GM12872 (cell line): ENCODE results near the gene DYNC2I2.

Experiments
- TF ChIP-seq, protein P1 (sequence below): IDR thresholded peaks from 3 replicates; pipeline ENCODE4 v1.5.1; 2011; ENCODE audit warnings: low read depth, mild to moderate bottlenecking, low read length, moderate library complexity; ENCODE audit not compliant: insufficient read depth

Gene DYNC2I2

DNA sequence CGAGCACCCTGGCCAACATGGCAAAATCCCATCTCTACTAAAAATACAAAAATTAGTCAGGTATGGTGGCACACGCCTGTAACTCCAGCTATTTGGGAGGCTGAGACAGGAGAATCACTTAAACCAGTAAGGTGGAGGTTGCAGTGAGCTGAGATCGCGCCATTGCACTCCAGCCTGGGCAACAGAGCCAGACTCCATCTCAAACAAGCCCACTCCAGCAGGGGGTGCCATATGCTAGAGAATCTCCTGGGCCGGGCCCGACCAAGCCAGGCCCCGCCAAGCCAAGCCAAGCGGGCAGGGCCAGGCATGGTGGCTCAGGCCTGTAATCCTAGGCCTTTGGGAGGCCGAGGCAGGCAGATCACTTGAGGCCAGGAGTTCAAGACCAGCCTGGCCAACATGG lies 8.4 kb downstream of the DYNC2I2 start:
- TF ChIP-seq, protein P1, sequence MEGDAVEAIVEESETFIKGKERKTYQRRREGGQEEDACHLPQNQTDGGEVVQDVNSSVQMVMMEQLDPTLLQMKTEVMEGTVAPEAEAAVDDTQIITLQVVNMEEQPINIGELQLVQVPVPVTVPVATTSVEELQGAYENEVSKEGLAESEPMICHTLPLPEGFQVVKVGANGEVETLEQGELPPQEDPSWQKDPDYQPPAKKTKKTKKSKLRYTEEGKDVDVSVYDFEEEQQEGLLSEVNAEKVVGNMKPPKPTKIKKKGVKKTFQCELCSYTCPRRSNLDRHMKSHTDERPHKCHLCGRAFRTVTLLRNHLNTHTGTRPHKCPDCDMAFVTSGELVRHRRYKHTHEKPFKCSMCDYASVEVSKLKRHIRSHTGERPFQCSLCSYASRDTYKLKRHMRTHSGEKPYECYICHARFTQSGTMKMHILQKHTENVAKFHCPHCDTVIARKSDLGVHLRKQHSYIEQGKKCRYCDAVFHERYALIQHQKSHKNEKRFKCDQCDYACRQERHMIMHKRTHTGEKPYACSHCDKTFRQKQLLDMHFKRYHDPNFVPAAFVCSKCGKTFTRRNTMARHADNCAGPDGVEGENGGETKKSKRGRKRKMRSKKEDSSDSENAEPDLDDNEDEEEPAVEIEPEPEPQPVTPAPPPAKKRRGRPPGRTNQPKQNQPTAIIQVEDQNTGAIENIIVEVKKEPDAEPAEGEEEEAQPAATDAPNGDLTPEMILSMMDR: 0 out of 3 replicates have a peak, but pooled peaks have one; percentile 30

- TF ChIP-seq, protein P1: no peak
Observed at GRCh38 chr9:128643519-128644300, 12.9 kb downstream of the DYNC2I2 start.

GRCh38 chr9:128642675-128643245 lies 13.9 kb downstream of the DYNC2I2 start:
- TF ChIP-seq, protein P1: no peak

DNA sequence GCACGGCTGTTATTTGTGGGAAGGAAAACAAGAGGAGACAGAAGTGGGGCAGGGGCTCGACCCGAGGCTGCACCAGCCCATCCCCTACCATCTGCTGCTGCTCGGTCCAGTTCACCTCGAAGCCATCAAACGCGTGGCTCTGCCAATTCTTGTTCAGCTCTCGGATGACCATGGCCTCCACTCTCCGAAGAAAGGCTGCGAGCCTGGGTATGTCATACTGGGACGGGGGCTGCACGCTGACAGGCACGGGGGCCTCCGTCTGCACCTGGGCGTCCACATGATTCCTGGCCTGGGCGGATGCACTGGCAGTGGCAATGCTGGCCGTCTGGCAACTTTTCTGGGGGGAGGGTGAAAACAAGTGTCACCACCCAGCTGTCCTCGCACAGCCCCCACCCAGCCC lies 16.0 kb downstream of the DYNC2I2 start:
- TF ChIP-seq, protein P1: no peak

DNA sequence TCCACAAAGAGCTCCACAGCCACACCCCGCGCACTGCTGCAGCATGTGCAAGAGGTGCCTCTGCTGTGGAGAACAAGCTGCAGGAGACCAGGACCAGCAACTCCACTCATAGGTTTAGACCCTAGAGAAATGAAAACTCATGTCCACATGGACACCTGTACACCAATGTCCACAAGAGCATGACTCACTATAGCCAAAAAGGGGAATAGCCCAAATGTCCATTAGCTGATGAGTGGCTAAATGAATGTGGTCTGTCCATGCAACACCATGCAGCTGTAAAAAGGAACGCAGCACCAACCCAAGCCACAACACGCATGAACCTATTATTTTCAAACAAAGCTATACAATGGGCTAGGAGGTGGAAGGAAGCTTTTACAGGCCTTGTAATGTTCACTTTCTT lies 18.1 kb downstream of the DYNC2I2 start:
- TF ChIP-seq, protein P1: no peak

GRCh38 chr9:128637656-128638055 lies 19.0 kb downstream of the DYNC2I2 start:
- TF ChIP-seq, protein P1: no peak

DNA sequence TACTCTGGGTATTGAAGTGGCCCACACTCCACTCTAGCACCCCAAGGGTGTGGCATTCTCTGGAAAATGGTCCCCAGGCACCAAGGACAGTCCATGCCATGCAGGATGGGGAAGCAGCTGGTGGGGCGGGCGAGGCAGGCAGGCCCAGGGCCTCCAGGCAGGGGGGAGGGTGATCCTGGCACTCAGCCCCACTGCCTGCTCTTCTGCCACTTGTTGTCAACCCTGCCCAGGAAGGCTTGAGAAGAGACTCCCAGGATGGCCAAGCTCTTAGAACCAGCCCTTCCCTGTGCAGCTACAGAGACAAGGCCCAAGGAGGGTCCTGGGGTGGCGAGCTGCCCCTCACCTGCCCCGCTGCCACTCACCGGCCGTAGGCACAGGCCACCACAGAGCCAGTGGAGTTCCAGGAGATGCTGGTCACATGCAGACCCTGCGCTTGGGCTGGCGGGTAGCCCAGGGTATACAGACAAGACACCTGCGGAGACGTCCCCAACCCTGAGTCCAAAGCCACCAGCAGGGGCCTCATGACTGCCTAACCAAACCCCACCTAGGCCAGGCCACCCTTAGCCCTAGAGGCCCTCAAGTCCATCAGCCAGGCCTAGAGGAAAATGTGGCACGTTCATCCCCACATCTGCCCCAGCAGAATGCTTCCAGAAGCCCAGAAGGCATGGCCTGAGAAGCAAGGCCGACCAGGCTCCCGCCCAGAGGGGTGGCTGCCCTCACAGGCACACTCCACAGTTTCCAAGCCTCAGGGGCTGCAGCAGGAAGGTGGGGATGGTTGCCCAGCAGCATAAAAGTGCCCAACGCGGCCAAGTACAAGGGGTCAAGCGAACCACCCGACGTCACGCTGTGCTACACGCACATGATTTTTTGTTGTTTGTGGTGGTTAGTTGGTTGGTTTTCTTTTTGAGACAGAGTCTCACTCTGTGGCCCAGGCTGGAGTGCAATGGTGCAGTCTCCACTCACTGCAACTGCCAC lies 19.8 kb downstream of the DYNC2I2 start:
- TF ChIP-seq, protein P1: no peak
